ENCODE measurements around the gene HAX1. TPM values are rescaled to one million over a fixed set of nuclear protein-coding genes. Genes with fewer than 3 reads are reported as not detected.

The HAX1 gene
- total RNA-seq, 1 experiment from 2014 or later: 281 TPM

DNA sequence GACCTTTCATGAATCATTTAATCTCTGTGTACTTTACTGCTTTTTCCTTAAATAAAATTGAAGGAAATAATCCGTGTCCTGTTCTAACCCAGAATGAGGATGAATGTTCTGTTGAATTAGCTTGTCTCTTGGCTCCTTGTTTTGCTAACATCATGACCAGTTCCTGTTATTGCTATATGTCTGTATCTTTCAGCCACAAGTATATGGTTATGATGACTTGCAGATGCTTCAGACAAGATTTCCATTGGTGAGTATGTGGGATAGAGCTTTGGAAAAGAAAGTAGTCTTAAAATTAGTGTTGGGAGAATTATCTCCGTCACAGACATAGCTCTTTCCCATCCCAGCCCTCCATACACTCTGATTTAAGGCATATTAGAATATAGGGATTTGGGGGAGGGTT lies 13.6 kb upstream of the HAX1 start:
- intact Hi-C loops (cut with micrococcal nuclease): no loop called here
- no peak for TF ChIP-seq EZH2phosphoT487 (IDR thresholded peaks at IDR 0.05; ENCODE audit: borderline replicate concordance, low read length)
- TF ChIP-seq, protein P1, sequence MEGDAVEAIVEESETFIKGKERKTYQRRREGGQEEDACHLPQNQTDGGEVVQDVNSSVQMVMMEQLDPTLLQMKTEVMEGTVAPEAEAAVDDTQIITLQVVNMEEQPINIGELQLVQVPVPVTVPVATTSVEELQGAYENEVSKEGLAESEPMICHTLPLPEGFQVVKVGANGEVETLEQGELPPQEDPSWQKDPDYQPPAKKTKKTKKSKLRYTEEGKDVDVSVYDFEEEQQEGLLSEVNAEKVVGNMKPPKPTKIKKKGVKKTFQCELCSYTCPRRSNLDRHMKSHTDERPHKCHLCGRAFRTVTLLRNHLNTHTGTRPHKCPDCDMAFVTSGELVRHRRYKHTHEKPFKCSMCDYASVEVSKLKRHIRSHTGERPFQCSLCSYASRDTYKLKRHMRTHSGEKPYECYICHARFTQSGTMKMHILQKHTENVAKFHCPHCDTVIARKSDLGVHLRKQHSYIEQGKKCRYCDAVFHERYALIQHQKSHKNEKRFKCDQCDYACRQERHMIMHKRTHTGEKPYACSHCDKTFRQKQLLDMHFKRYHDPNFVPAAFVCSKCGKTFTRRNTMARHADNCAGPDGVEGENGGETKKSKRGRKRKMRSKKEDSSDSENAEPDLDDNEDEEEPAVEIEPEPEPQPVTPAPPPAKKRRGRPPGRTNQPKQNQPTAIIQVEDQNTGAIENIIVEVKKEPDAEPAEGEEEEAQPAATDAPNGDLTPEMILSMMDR (conservative IDR thresholded peaks at IDR 0.05; ENCODE audit: low read depth, low read length): no peak
- TF ChIP-seq EZH2 (IDR thresholded peaks at IDR 0.05; ENCODE audit: low read length, unreplicated experiment): no peak
- H3K4me3 ChIP-seq (ENCODE audit: low read length): no peak overlapping the region
- no peak overlapping the region for H3K27ac ChIP-seq (ENCODE audit: low read length)
- H3K9ac ChIP-seq (ENCODE audit: low read length): no peak overlapping the region
- ChIA-PET POLR2A (ENCODE audit: unreplicated experiment) (no interaction called here), CTCF (no interaction called here)
- no peak overlapping the region for H3K4me2 ChIP-seq (ENCODE audit: low read length)
- no peaks in the 10 kb centered on the region for H4K20me1 ChIP-seq (ENCODE audit: low read length)
- peaks cover 97% of the 10 kb centered on the region for H3K36me3 ChIP-seq (ENCODE audit: low read depth, low read length)
- no TSS peak for BruUV-seq (replicated peaks)
- no peaks in the 10 kb centered on the region for H3F3A ChIP-seq (ENCODE audit: low read length, unreplicated experiment)
- no peak for ATAC-seq
- H3K9me3 ChIP-seq (ENCODE audit: low read length): no peaks in the 10 kb centered on the region
- H3K9me2 ChIP-seq (replicated peaks; ENCODE audit: low read length): no peaks in the 10 kb centered on the region
- no peaks in the 10 kb centered on the region for H3K4me1 ChIP-seq (ENCODE audit: insufficient read depth, low read length)
- no peak overlapping the region for H2AFZ ChIP-seq (ENCODE audit: low read length)
- H3K27me3 ChIP-seq (ENCODE audit: low read length): no peaks in the 10 kb centered on the region
- no peak for DNase-seq
- H3K79me2 ChIP-seq (ENCODE audit: low read length): no peaks in the 10 kb centered on the region

DNA sequence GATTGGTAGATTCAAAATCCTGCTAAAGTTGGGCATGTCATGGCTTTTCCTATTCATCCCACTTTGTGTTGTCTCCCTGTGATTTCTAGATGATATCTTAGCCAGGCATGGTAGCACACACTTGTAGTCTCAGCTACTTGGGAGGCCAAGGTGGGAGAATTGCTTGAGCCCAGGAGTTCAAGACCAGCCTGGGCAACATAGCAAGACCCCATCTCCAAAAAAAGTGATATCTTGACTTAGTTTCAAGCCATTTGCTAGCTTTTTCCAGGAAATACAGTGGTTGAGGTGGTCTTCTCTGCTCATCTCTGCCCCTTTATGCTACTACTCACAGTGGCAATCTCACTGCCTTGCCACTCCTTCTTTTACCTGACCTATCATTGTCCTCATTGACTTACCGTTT lies 12.3 kb upstream of the HAX1 start:
- Histone ChIP-seq H3K4me3 (ENCODE audit: low read length) (no peak overlapping the region), H3K9ac (ENCODE audit: low read length) (no peak overlapping the region), H3F3A (ENCODE audit: low read length, unreplicated experiment) (no peaks in the 10 kb centered on the region), H3K79me2 (ENCODE audit: low read length) (no peaks in the 10 kb centered on the region), H3K36me3 (ENCODE audit: low read depth, low read length) (peaks cover 92% of the 10 kb centered on the region), H4K20me1 (ENCODE audit: low read length) (no peaks in the 10 kb centered on the region), H3K9me2 (replicated peaks; ENCODE audit: low read length) (no peaks in the 10 kb centered on the region), H3K4me2 (ENCODE audit: low read length) (no peak overlapping the region), H3K27ac (ENCODE audit: low read length) (no peak overlapping the region), H2AFZ (ENCODE audit: low read length) (no peak overlapping the region), H3K9me3 (ENCODE audit: low read length) (no peaks in the 10 kb centered on the region), H3K27me3 (ENCODE audit: low read length) (no peaks in the 10 kb centered on the region), H3K4me1 (ENCODE audit: insufficient read depth, low read length) (no peaks in the 10 kb centered on the region)
- TF ChIP-seq EZH2phosphoT487 (IDR thresholded peaks at IDR 0.05; ENCODE audit: borderline replicate concordance, low read length): no peak
- TF ChIP-seq, protein P1 (conservative IDR thresholded peaks at IDR 0.05; ENCODE audit: low read depth, low read length): no peak
- no peak for TF ChIP-seq EZH2 (IDR thresholded peaks at IDR 0.05; ENCODE audit: low read length, unreplicated experiment)
- no TSS peak for BruUV-seq (replicated peaks)
- no peak for DNase-seq
- intact Hi-C loops (cut with micrococcal nuclease): no loop called here
- ChIA-PET POLR2A (ENCODE audit: unreplicated experiment) (no interaction called here), CTCF (no interaction called here)
- no peak for ATAC-seq

DNA sequence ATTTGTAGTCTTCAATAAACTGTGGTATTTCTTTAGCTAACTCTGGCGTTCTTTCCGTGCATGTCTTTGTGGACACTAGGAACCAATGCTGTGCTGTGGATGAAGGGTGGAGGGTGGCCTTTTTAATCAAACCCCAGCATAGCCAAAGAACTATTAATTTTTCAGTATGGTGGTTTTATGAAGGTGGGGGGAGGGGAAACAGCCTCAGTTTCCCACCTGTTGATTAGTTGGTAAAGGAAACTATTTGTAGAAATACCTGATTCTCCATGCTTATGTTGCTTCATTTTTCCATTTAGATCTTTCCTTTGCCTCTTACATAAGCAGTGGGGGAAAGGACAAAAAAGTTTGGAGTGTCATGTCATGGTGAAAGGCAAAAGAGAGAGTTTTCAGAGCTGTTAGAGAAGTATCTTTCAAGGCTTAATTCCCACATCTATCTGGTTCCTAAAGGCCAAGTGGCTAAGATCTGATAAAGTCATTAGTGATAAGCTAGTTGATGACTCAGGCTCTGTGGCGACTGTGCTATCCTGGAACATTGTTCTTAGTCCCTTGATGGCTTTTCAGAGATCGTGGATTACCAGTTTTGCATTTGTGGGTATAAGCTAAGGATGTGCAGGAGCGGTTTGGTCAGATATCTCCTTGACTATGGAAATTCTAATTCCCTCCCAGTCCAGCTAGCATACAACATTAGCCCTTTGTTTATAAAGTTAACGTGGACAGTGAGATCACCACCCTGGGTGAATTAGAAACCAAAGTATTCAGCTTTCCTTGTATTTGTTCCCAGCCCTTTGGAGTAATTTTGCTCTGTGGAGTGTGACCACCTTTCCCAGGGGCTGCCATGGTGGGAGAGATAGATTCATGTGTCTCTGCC lies 8.7 kb upstream of the HAX1 start:
- intact Hi-C loops (cut with micrococcal nuclease): no loop called here
- H3K36me3 ChIP-seq (ENCODE audit: low read depth, low read length): peaks cover 70% of the 10 kb centered on the region

More for the DNA sequence above, 8.7 kb upstream of the HAX1 start:
- no peak overlapping the region for H3K4me3 ChIP-seq (ENCODE audit: low read length)
- H3K9ac ChIP-seq (ENCODE audit: low read length): no peak overlapping the region
- no peak overlapping the region for H3K4me2 ChIP-seq (ENCODE audit: low read length)
- no peaks in the 10 kb centered on the region for H3F3A ChIP-seq (ENCODE audit: low read length, unreplicated experiment)
- no TSS peak for BruUV-seq (replicated peaks)
- no peak for DNase-seq
- H3K27me3 ChIP-seq (ENCODE audit: low read length): no peaks in the 10 kb centered on the region
- no peaks in the 10 kb centered on the region for H3K79me2 ChIP-seq (ENCODE audit: low read length)
- no peaks in the 10 kb centered on the region for H3K9me3 ChIP-seq (ENCODE audit: low read length)
- no peaks in the 10 kb centered on the region for H3K4me1 ChIP-seq (ENCODE audit: insufficient read depth, low read length)
- POLR2A ChIA-PET (ENCODE audit: unreplicated experiment): no interaction called here
- no peak for TF ChIP-seq EZH2 (IDR thresholded peaks at IDR 0.05; ENCODE audit: low read length, unreplicated experiment)
- no peak for TF ChIP-seq EZH2phosphoT487 (IDR thresholded peaks at IDR 0.05; ENCODE audit: borderline replicate concordance, low read length)
- TF ChIP-seq, protein P1 (conservative IDR thresholded peaks at IDR 0.05; ENCODE audit: low read depth, low read length): no peak
- H2AFZ ChIP-seq (ENCODE audit: low read length): no peak overlapping the region
- no peak overlapping the region for H3K27ac ChIP-seq (ENCODE audit: low read length)
- CTCF ChIA-PET: no interaction called here
- no peaks in the 10 kb centered on the region for H4K20me1 ChIP-seq (ENCODE audit: low read length)
- no peak for ATAC-seq
- no peaks in the 10 kb centered on the region for H3K9me2 ChIP-seq (replicated peaks; ENCODE audit: low read length)

Data from PC-3 (cell line).